Left renal cortex interstitium (tissue), 4 donors: ENCODE results near the gene MYCBPAP. TPM values are rescaled to one million over a fixed set of nuclear protein-coding genes. Genes with fewer than 3 reads are reported as not detected.
A peak's percentile ranks its signal among the peaks of the same experiment; 100 is the strongest.

Experiments used
- DNase-seq, 4 donors: peaks; one replicate each; pipeline ENCODE4 v3.0.0-alpha.2; 2013; ENCODE audit warnings: low read depth in 4 of 4, low spot score in 2 of 4, missing footprints in 1 of 4
- polyA plus RNA-seq, 4 donors: library from polyadenylated mRNA; unstranded; fragments of 120-200 nt; gene quantifications; one replicate each; pipeline ENCODE4 v1.2.1, GENCODE V29; 2013; ENCODE audit not compliant: insufficient read length in 4 of 4

MYCBPAP gene
- polyA plus RNA-seq, 4 donors: 1.2 to 3.2 (median 2.3) TPM

GRCh38 chr17:50535407-50535806, 27.2 kb downstream of the MYCBPAP start:
- no peak for DNase-seq

GRCh38 chr17:50536683-50537646, 28.7 kb downstream of the MYCBPAP start:
- no peak for DNase-seq

GRCh38 chr17:50537721-50538548, 29.7 kb downstream of the MYCBPAP start:
- DNase-seq: no peak

- DNase-seq: no peak
Measured at GRCh38 chr17:50538549-50539410, 30.5 kb downstream of the MYCBPAP start.

- no peak for DNase-seq
Measured at GRCh38 chr17:50539762-50540559, 31.7 kb downstream of the MYCBPAP start.

- no peak for DNase-seq
Measured at GRCh38 chr17:50540560-50541401, 32.5 kb downstream of the MYCBPAP start.

GRCh38 chr17:50541402-50541715, 33.1 kb downstream of the MYCBPAP start:
- DNase-seq: no peak

GRCh38 chr17:50541716-50542688, 33.8 kb downstream of the MYCBPAP start:
- no peak for DNase-seq

- no peak for DNase-seq
Measured at GRCh38 chr17:50542795-50543774, 34.8 kb downstream of the MYCBPAP start.

GRCh38 chr17:50544516-50544915, 36.3 kb downstream of the MYCBPAP start:
- no peak for DNase-seq

GRCh38 chr17:50545311-50545710, 37.1 kb downstream of the MYCBPAP start:
- DNase-seq: no peak

- DNase-seq: no peak
Measured at GRCh38 chr17:50546701-50547034, 38.4 kb downstream of the MYCBPAP start.

GRCh38 chr17:50547035-50547735, 38.9 kb downstream of the MYCBPAP start, which contains the start of gene SPATA20:
SPATA20 (plus strand) TSS chr17:50547174; CDS start chr17:50547209, 35 bp downstream.
- peak in 1 of 4 donors; percentile 80 for DNase-seq

GRCh38 chr17:50547736-50548083, 39.5 kb downstream of the MYCBPAP start:
- no peak for DNase-seq

- no peak for DNase-seq
Measured at GRCh38 chr17:50548831-50549230, 40.6 kb downstream of the MYCBPAP start.
